Measurements from ENCODE around the gene TSPEAR. TPM values are rescaled to one million over a fixed set of nuclear protein-coding genes. Genes with fewer than 3 reads are reported as not detected.
A peak's percentile ranks its signal among the peaks of the same experiment; 100 is the strongest.
"Not testable (repeated sequence)": the region's sequence is repeated elsewhere in the genome, so short reads cannot be mapped to it uniquely, and the experiment has no call there.

Gene TSPEAR
- total RNA-seq, 6 experiments from 2014 or later, result not detected

- H3K36me3 ChIP-seq, result no peaks in the 10 kb centered on the region
- peaks cover 0 to 4% (median 2%) of the 10 kb centered on the region in 4 donors for H3K4me1 ChIP-seq
- no peaks in the 10 kb centered on the region for H3K9me3 ChIP-seq
- ATAC-seq (no peak), DNase-seq (peak in 2 of 3 donors; percentile 22 to 55)
- H3K27ac ChIP-seq, result no peak overlapping the region
- WGBS (ENCODE audit: insufficient coverage, low coverage, low lambda C conversion rate, missing lambda C conversion rate), result 44% methylated on average over 14 of the region's 20 CpGs
- no peak overlapping the region for H3K4me3 ChIP-seq
- intact Hi-C loops (cut with DNase I), result no loop called here
- H3K27me3 ChIP-seq, result no peaks in the 10 kb centered on the region
- TF ChIP-seq POLR2A (IDR thresholded peaks at IDR 0.05) (no peak), CTCF (IDR thresholded peaks at IDR 0.05) (no peak)
Observed at GRCh38 chr21:44503901-44504399, 207.4 kb downstream of the TSPEAR start.

- H3K4me1 ChIP-seq; H3K27ac ChIP-seq; ATAC-seq; H3K9me3 ChIP-seq; intact Hi-C loops (cut with DNase I); H3K4me3 ChIP-seq; H3K27me3 ChIP-seq; H3K36me3 ChIP-seq: not testable (repeated sequence)
- 75% methylated on average over 36 of the region's 44 CpGs for WGBS (ENCODE audit: insufficient coverage, low coverage, low lambda C conversion rate, missing lambda C conversion rate)
- peak in 1 of 3 donors; percentile 11 for DNase-seq
Observed at GRCh38 chr21:44503006-44503889, 208.1 kb downstream of the TSPEAR start.

GRCh38 chr21:44502171-44502958 lies 209.0 kb downstream of the TSPEAR start:
- TF ChIP-seq CTCF (IDR thresholded peaks at IDR 0.05) (no peak), POLR2A (IDR thresholded peaks at IDR 0.05) (no peak)
- H3K27ac ChIP-seq, result no peak overlapping the region
- no peak overlapping the region for H3K4me3 ChIP-seq
- no peaks in the 10 kb centered on the region for H3K4me1 ChIP-seq
- H3K27me3 ChIP-seq, result no peaks in the 10 kb centered on the region
- WGBS (ENCODE audit: insufficient coverage, low coverage, low lambda C conversion rate, missing lambda C conversion rate), result 82% methylated on average over 19 of the region's 27 CpGs
- DNase-seq (peak in 1 of 3 donors; percentile 14), ATAC-seq (no peak)
- H3K9me3 ChIP-seq, result no peaks in the 10 kb centered on the region
- intact Hi-C loops (cut with DNase I), result no loop called here
- no peaks in the 10 kb centered on the region for H3K36me3 ChIP-seq

GRCh38 chr21:44500111-44500510 lies 211.3 kb downstream of the TSPEAR start:
- H3K9me3 ChIP-seq, result no peaks in the 10 kb centered on the region
- H3K4me3 ChIP-seq, result no peak overlapping the region
- H3K27me3 ChIP-seq, result no peaks in the 10 kb centered on the region
- no peaks in the 10 kb centered on the region for H3K36me3 ChIP-seq
- intact Hi-C loops (cut with DNase I), result no loop called here
- 40% methylated on average over 3 of the region's 19 CpGs for WGBS (ENCODE audit: insufficient coverage, low coverage, low lambda C conversion rate, missing lambda C conversion rate)
- DNase-seq (peak in 1 of 3 donors; percentile 12), ATAC-seq (peak in 1 of 4 donors; percentile 6)
- H3K4me1 ChIP-seq, result no peaks in the 10 kb centered on the region
- TF ChIP-seq CTCF (IDR thresholded peaks at IDR 0.05) (no peak), POLR2A (IDR thresholded peaks at IDR 0.05) (no peak)
- no peak overlapping the region for H3K27ac ChIP-seq

Measured in right lobe of liver (tissue), 6 donors.